HFFc6 (cell line): ENCODE measurements around the gene CCDC157. TPM values are rescaled to one million over a fixed set of nuclear protein-coding genes. Genes with fewer than 3 reads are reported as not detected.
A peak's percentile ranks its signal among the peaks of the same experiment; 100 is the strongest.

Source experiments
- DNase-seq: peaks from one replicate; pipeline ENCODE4 v3.0.0-alpha.2; 2018
- H3K27ac Mint-ChIP-seq: 2 replicates; pipeline ENCODE4 v1.8.0; 2020; ENCODE audit warnings: mild to moderate bottlenecking, mixed read lengths
- H3K27me3 Mint-ChIP-seq: 2 replicates; pipeline ENCODE4 v1.8.0; 2021; ENCODE audit warnings: mild to moderate bottlenecking, moderate library complexity, mixed read lengths; ENCODE audit not compliant: insufficient read depth
- H3K36me3 Mint-ChIP-seq: 2 replicates; pipeline ENCODE4 v1.8.0; 2021; ENCODE audit warnings: low read depth, mixed read lengths
- H3K4me1 Mint-ChIP-seq: 2 replicates; pipeline ENCODE4 v1.8.0; 2020; ENCODE audit warnings: low read depth, mixed read lengths
- H3K4me3 Mint-ChIP-seq: 2 replicates; pipeline ENCODE4 v1.8.0; 2020; ENCODE audit warnings: mild to moderate bottlenecking, moderate library complexity, mixed read lengths
- H3K9me3 Mint-ChIP-seq: 2 replicates; pipeline ENCODE4 v1.8.0; 2020; ENCODE audit warnings: mild to moderate bottlenecking, mixed read lengths
- CTCF ChIP-seq: fragments of 200-600 bp; sonication (generic); IDR thresholded peaks from 2 replicates; pipeline ENCODE4 v1.5.0; 2021; ENCODE audit warnings: antibody characterized with exemption, mild to moderate bottlenecking
- total RNA-seq, 6 experiments: library from RNA; stranded (reverse); fragmentation: NEBNext Ultra II Directional; extraction: Animal tissue kit (Norgen Biotek cat#: 25700); gene quantifications; 2 replicates in 1 of 6; 3 replicates in 5 of 6; pipeline ENCODE4 v1.2.3, GENCODE V29; 2021

Gene CCDC157
- total RNA-seq, 6 experiments from 2014 or later, result 1.4 to 1.6 (median 1.5) TPM

GRCh38 chr22:30393885-30394284 is 37.1 kb downstream of the CCDC157 start:
- TF ChIP-seq CTCF, result no peak
- Mint-ChIP-seq H3K36me3 (no peaks in the 10 kb centered on the region), H3K9me3 (no peaks in the 10 kb centered on the region), H3K4me1 (peaks cover 43% of the 10 kb centered on the region), H3K27ac (no peak overlapping the region), H3K27me3 (peaks cover 2% of the 10 kb centered on the region; the same call in 1 of the 2 replicates), H3K4me3 (no peak overlapping the region)
- no peak for DNase-seq

GRCh38 chr22:30396871-30397655 is 40.3 kb downstream of the CCDC157 start, which contains the start of gene SEC14L2:
Gene SEC14L2 (plus strand): TSS chr22:30397018. CDS start chr22:30397117, 99 bp downstream.
- H3K27ac Mint-ChIP-seq, result peak within 1 kb of the TSS; percentile 68
- peaks cover 43% of the 10 kb centered on the region for H3K4me1 Mint-ChIP-seq
- TF ChIP-seq CTCF, result no peak
- DNase-seq, result peak; percentile 37
- H3K36me3 Mint-ChIP-seq, result no peaks in the 10 kb centered on the region; the same call in 1 of the 2 replicates
- peaks cover 2% of the 10 kb centered on the region; the same call in 1 of the 2 replicates for H3K27me3 Mint-ChIP-seq
- H3K4me3 Mint-ChIP-seq, result peak within 1 kb of the TSS; percentile 92
- no peaks in the 10 kb centered on the region for H3K9me3 Mint-ChIP-seq

GRCh38 chr22:30397656-30398635 is 41.1 kb downstream of the CCDC157 start:
- Mint-ChIP-seq H3K27me3 (peaks cover 2% of the 10 kb centered on the region), H3K36me3 (no peaks in the 10 kb centered on the region; the same call in 1 of the 2 replicates), H3K4me3 (peak overlapping the region; percentile 92), H3K9me3 (no peaks in the 10 kb centered on the region), H3K4me1 (peaks cover 37% of the 10 kb centered on the region), H3K27ac (peak overlapping the region; percentile 36)
- no peak for TF ChIP-seq CTCF
- DNase-seq, result no peak

GRCh38 chr22:30398685-30399680 is 42.2 kb downstream of the CCDC157 start:
- Mint-ChIP-seq H3K27me3 (peaks cover 2% of the 10 kb centered on the region), H3K36me3 (peaks cover 1% of the 10 kb centered on the region; the same call in 1 of the 2 replicates), H3K9me3 (no peaks in the 10 kb centered on the region), H3K4me3 (peak overlapping the region; percentile 92), H3K4me1 (peaks cover 37% of the 10 kb centered on the region), H3K27ac (peak overlapping the region; percentile 22)
- TF ChIP-seq CTCF, result no peak
- DNase-seq, result no peak
